Measurements from ENCODE around the gene BDH2.

- no peak for TF ChIP-seq POLR2A (IDR thresholded peaks at IDR 0.05)
- peak in 2 of 11 experiments; percentile 13 to 27 for TF ChIP-seq CTCF (IDR thresholded peaks at IDR 0.05 in 8 of 11, conservative IDR thresholded peaks at IDR 0.05 in 3 of 11)
- TF ChIP-seq POLR2AphosphoS5 (IDR thresholded peaks at IDR 0.05), result no peak
These were observed 67.1 kb downstream of the BDH2 start for GRCh38 chr4:103032574-103032973.
